HCT116 (cell line): ENCODE data around the gene MICAL3. TPM values are rescaled to one million over a fixed set of nuclear protein-coding genes. Genes with fewer than 3 reads are reported as not detected.

Experiments
- ATAC-seq: fragments of 200-7000 bp; cut with Tn5 transposase; 2 replicates; pipeline ENCODE4 v1.9.1; 2020; ENCODE audit warnings: mild to moderate bottlenecking, moderate library complexity
- BruUV-seq: library from RNA; stranded (reverse); fragments of 400-500 nt; replicated peaks from 2 replicates; lab custom pipeline; 2021; lab: Mats Ljungman, UMichigan
- CTCF ChIA-PET: fragments of 300-600 bp; sonication (Branson Sonifier 250); formaldehyde crosslinking; loops from one replicate; lab custom pipeline; 2021; ENCODE audit warnings: antibody characterized with exemption; lab: Charles Lee
- POLR2A ChIA-PET: fragments of 300-600, 350-600 bp; sonication (Branson Sonifier 250); formaldehyde crosslinking; loops from one replicate; lab custom pipeline; 2021; ENCODE audit warnings: antibody characterized with exemption; lab: Charles Lee
- RAD21 ChIA-PET, 2 experiments: fragments of 300-600 bp; sonication (Branson Sonifier 250); formaldehyde crosslinking; loops; one replicate each; lab custom pipeline; 2023; ENCODE audit warnings: low total read pairs in 2 of 2; ENCODE audit not compliant: uncharacterized antibody in 2 of 2, unreplicated experiment in 2 of 2, low non-redundant PET in 1 of 2; lab: Charles Lee
- DNase-seq: peaks from one replicate; pipeline ENCODE4 v3.0.0-alpha.2; 2010; ENCODE audit warnings: low read depth, low spot score
- H2AFZ ChIP-seq: fragments of 200-600 bp; shearing (Covaris generic), sonication (generic); 2 replicates; pipeline ENCODE4 v1.6.1; 2017; ENCODE audit warnings: low read depth, mixed run types, mixed read lengths, antibody characterized with exemption, low read length; ENCODE audit not compliant: poor library complexity, severe bottlenecking
- H3K27ac ChIP-seq: 2 replicates; pipeline ENCODE4 v1.5.1; 2012; ENCODE audit warnings: low read depth, low read length
- H3K27me3 ChIP-seq: fragments of 200-600 bp; sonication (generic); 2 replicates; pipeline ENCODE4 v1.6.1; 2016; ENCODE audit warnings: mixed run types, low read length, mixed read lengths; ENCODE audit not compliant: insufficient read depth
- H3K36me3 ChIP-seq, 2 experiments: fragments of 200-500 bp in 1 of 2; fragments of 200-600 bp in 1 of 2; sonication (Bioruptor generic) in 1 of 2; sonication (generic) in 1 of 2; 2 replicates each; pipeline versions ENCODE4 v1.5.1 to v1.6.1; 2014 to 2016; ENCODE audit warnings: low read length in 2 of 2, inconsistent platforms in 1 of 2, mixed read lengths in 1 of 2, mixed run types in 1 of 2; ENCODE audit not compliant: insufficient read depth in 2 of 2, control insufficient read depth in 1 of 2
- H3K4me1 ChIP-seq, 2 experiments: fragments of 200-600 bp in 1 of 2; sonication (generic) in 1 of 2; 2 replicates each; pipeline versions ENCODE4 v1.5.1 to v1.6.1; 2012 to 2017; ENCODE audit warnings: low read length in 2 of 2, inconsistent platforms in 1 of 2, mild to moderate bottlenecking in 1 of 2, mixed read lengths in 1 of 2, mixed run types in 1 of 2, moderate library complexity in 1 of 2; ENCODE audit not compliant: insufficient read depth in 2 of 2, control insufficient read depth in 1 of 2
- H3K4me2 ChIP-seq: fragments of 200-600 bp; sonication (generic); 2 replicates; pipeline ENCODE4 v1.6.1; 2017; ENCODE audit warnings: mixed run types, low read length, mixed read lengths
- H3K4me3 ChIP-seq, 2 experiments: fragments of 200-600 bp in 1 of 2; sonication (generic) in 1 of 2; replicated peaks in 1 of 2; 2 replicates each; pipeline ENCODE4 v1.5.1; 2011 to 2016; ENCODE audit warnings: low read length in 2 of 2, control low read depth in 1 of 2, low read depth in 1 of 2, mild to moderate bottlenecking in 1 of 2, mixed read lengths in 1 of 2, mixed run types in 1 of 2
- H3K79me2 ChIP-seq: fragments of 200-600 bp; sonication (generic); 2 replicates; pipeline ENCODE4 v1.6.1; 2017; ENCODE audit warnings: mild to moderate bottlenecking, mixed run types, low read length, moderate library complexity, mixed read lengths; ENCODE audit not compliant: insufficient read depth
- H3K9ac ChIP-seq: fragments of 200-600 bp; sonication (generic); 2 replicates; pipeline ENCODE4 v1.6.1; 2016; ENCODE audit warnings: low read length, mixed read lengths
- H3K9me2 ChIP-seq: fragments of 200-600 bp; sonication (generic), shearing (Covaris generic); 2 replicates; pipeline ENCODE4 v1.6.1; 2017; ENCODE audit warnings: mixed run types, mild to moderate bottlenecking, moderate library complexity; ENCODE audit not compliant: insufficient read depth
- H3K9me3 ChIP-seq, 2 experiments: fragments of 200-500 bp in 1 of 2; fragments of 200-600 bp in 1 of 2; sonication (Bioruptor generic) in 1 of 2; sonication (generic) in 1 of 2; 2 replicates each; pipeline ENCODE4 v1.6.1; 2014 to 2017; ENCODE audit warnings: low read length in 2 of 2, mixed read lengths in 2 of 2, inconsistent platforms in 1 of 2, low read depth in 1 of 2, mild to moderate bottlenecking in 1 of 2, mixed run types in 1 of 2, moderate library complexity in 1 of 2; ENCODE audit not compliant: control insufficient read depth in 1 of 2, insufficient read depth in 1 of 2
- H4K20me1 ChIP-seq: fragments of 200-600 bp; sonication (generic), shearing (Covaris generic); 2 replicates; pipeline ENCODE4 v1.6.1; 2017; ENCODE audit warnings: mixed run types, mild to moderate bottlenecking, moderate library complexity; ENCODE audit not compliant: insufficient read depth
- CEBPB ChIP-seq: IDR thresholded peaks from 2 replicates; pipeline ENCODE4 v1.6.1; 2012; ENCODE audit warnings: low read depth
- EGR1 ChIP-seq: IDR thresholded peaks from 2 replicates; pipeline ENCODE4 v1.6.1; 2012; ENCODE audit warnings: low read depth
- ELF1 ChIP-seq: IDR thresholded peaks from 2 replicates; pipeline ENCODE4 v1.6.1; 2012; ENCODE audit warnings: low read depth, borderline replicate concordance
- EZH2phosphoT487 ChIP-seq: fragments of 200-600 bp; IDR thresholded peaks from 2 replicates; pipeline ENCODE4 v1.6.1; 2018; ENCODE audit warnings: antibody characterized with exemption, borderline replicate concordance
- FOSL1 ChIP-seq: IDR thresholded peaks from 2 replicates; pipeline ENCODE4 v1.6.1; 2012; ENCODE audit warnings: low read depth
- JUND ChIP-seq: IDR thresholded peaks from 2 replicates; pipeline ENCODE4 v1.6.1; 2012
- POLR2A ChIP-seq: IDR thresholded peaks from 2 replicates; pipeline ENCODE4 v1.7.0; 2011; ENCODE audit warnings: borderline replicate concordance; ENCODE audit not compliant: insufficient read depth, insufficient read length; ENCODE audit errors: extremely low read depth
- RAD21 ChIP-seq: IDR thresholded peaks from 2 replicates; pipeline ENCODE4 v1.6.1; 2012; ENCODE audit warnings: low read depth, mild to moderate bottlenecking
- SIN3A ChIP-seq: IDR thresholded peaks from 2 replicates; pipeline ENCODE4 v1.6.1; 2012; ENCODE audit warnings: low read depth
- SP1 ChIP-seq: IDR thresholded peaks from 2 replicates; pipeline ENCODE4 v1.6.1; 2012; ENCODE audit warnings: low read depth
- SRF ChIP-seq: IDR thresholded peaks from 2 replicates; pipeline ENCODE4 v1.6.1; 2012; ENCODE audit warnings: low read depth
- TCF7L2 ChIP-seq: IDR thresholded peaks from 2 replicates; pipeline ENCODE4 v1.7.0; 2011; ENCODE audit warnings: borderline replicate concordance, inconsistent platforms; ENCODE audit not compliant: insufficient read depth, insufficient read length; ENCODE audit errors: extremely low read depth
- ZBTB33 ChIP-seq: IDR thresholded peaks from 2 replicates; pipeline ENCODE4 v1.6.1; 2011; ENCODE audit warnings: mild to moderate bottlenecking, low read length, moderate library complexity; ENCODE audit not compliant: insufficient replicate concordance; ENCODE audit errors: extremely low read depth
- ZFX ChIP-seq: fragments of 450-650 bp; IDR thresholded peaks from 2 replicates; pipeline ENCODE4 v1.6.1; 2017
- ZNF274 ChIP-seq: fragments of 200-500 bp; sonication (Bioruptor generic); IDR thresholded peaks from 2 replicates; pipeline ENCODE4 v1.6.1; 2014; ENCODE audit warnings: mild to moderate bottlenecking, low read depth, low read length, inconsistent platforms
- intact Hi-C: fragments of 100-400 bp; cut with micrococcal nuclease; formaldehyde crosslinking; loops from 2 replicates; pipeline ENCODE4 v1.10.0; 2022
- total RNA-seq: library from RNA; stranded (reverse); gene quantifications from one replicate; pipeline ENCODE4 v1.2.1, GENCODE V29; 2021; ENCODE audit not compliant: unreplicated experiment

MICAL3 gene
- total RNA-seq, 1 experiment from 2014 or later = 30.8 TPM

GRCh38 chr22:17784776-17785175 is 239.6 kb downstream of the MICAL3 start:
- Histone ChIP-seq H3K4me2 (peak overlapping the region; percentile 56), H3K9ac (no peak overlapping the region), H3K27me3 (no peaks in the 10 kb centered on the region), H3K27ac (no peak overlapping the region), H3K4me1 (peaks cover 10 to 21% of the 10 kb centered on the region in 2 experiments; a peak in 3 of 4 replicates), H3K9me3 (no peaks in the 10 kb centered on the region), H3K4me3 (no peak overlapping the region), H3K36me3 (peaks cover 0 to 3% of the 10 kb centered on the region in 2 experiments; a peak in 1 of 4 replicates), H3K79me2 (no peaks in the 10 kb centered on the region), H4K20me1 (no peaks in the 10 kb centered on the region), H3K9me2 (no peaks in the 10 kb centered on the region), H2AFZ (no peak overlapping the region)
- RAD21 ChIA-PET = interaction anchor here (0.9 to 1.7 kb wide), 9 partner anchors 12 to 293 kb away, joined by 3 to 10 read pairs (median 5); partner anchors contain the start of gene PEX26 (in 1 of the 2)
- TF ChIP-seq SRF = no peak
- TF ChIP-seq RAD21 = no peak
- no peak for TF ChIP-seq ZFX
- TF ChIP-seq ZNF274 = no peak
- TF ChIP-seq ZBTB33 = no peak
- TF ChIP-seq SIN3A = no peak
- no peak for TF ChIP-seq CEBPB
- TF ChIP-seq TCF7L2 = no peak
- TF ChIP-seq FOSL1 = no peak
- TF ChIP-seq EZH2phosphoT487 = no peak
- no peak for TF ChIP-seq JUND
- TF ChIP-seq POLR2A = no peak
- TF ChIP-seq ELF1 = no peak
- no peak for TF ChIP-seq SP1
- no peak for TF ChIP-seq EGR1
- no TSS peak for BruUV-seq
- DNase-seq (no peak), ATAC-seq (peak; percentile 8)
- intact Hi-C loops = loop anchor here (1.0 kb wide), 2 partner anchors 42 to 226 kb away; no protein-coding TSS in a partner anchor
- POLR2A ChIA-PET = interaction anchor here (0.7 to 1.0 kb wide), 3 partner anchors 43 to 436 kb away, joined by 3 to 4 read pairs (median 3); no protein-coding TSS in a partner anchor
- CTCF ChIA-PET = interaction anchor here (0.5 to 5.8 kb wide), 17 partner anchors 10 to 710 kb away, joined by 3 to 96 read pairs (median 3); partner anchors contain the start of gene PEX26
